PC-9 (cell line): ENCODE data around the gene C1orf159. TPM values are rescaled to one million over a fixed set of nuclear protein-coding genes. Genes with fewer than 3 reads are reported as not detected.

Experiments
- BruUV-seq: library from RNA; stranded (reverse); fragments of 400-500 nt; replicated peaks from 2 replicates; lab custom pipeline; 2021; lab: Mats Ljungman, UMichigan
- CTCF ChIA-PET: fragments of 300-600 bp; sonication (Branson Sonifier 250); formaldehyde crosslinking; loops from one replicate; lab custom pipeline; 2022; ENCODE audit warnings: antibody characterized with exemption; lab: Charles Lee
- POLR2A ChIA-PET: fragments of 300-600 bp; sonication (Branson Sonifier 250); formaldehyde crosslinking; loops from one replicate; lab custom pipeline; 2022; ENCODE audit warnings: antibody characterized with exemption; ENCODE audit not compliant: unreplicated experiment; lab: Charles Lee
- DNase-seq, 2 experiments: peaks; one replicate each; pipeline versions ENCODE4 v3.0.0 to v3.0.0-alpha.2; 2015 to 2022; ENCODE audit warnings: mixed read lengths in 1 of 2
- H2AFZ ChIP-seq: fragments of 200-600 bp; sonication (generic); 2 replicates; pipeline ENCODE4 v1.8.1; 2017; ENCODE audit warnings: antibody characterized with exemption
- H3F3A ChIP-seq: fragments of 200-600 bp; sonication (generic); 2 replicates; pipeline ENCODE4 v1.8.1; 2017; ENCODE audit warnings: antibody characterized with exemption, mild to moderate bottlenecking, low read depth; ENCODE audit not compliant: insufficient read depth
- H3K27ac ChIP-seq: fragments of 200-600 bp; sonication (generic); 2 replicates; pipeline ENCODE4 v1.6.1; 2016; ENCODE audit warnings: mixed run types
- H3K27me3 ChIP-seq: fragments of 200-600 bp; sonication (generic); 2 replicates; pipeline ENCODE4 v1.6.1; 2016; ENCODE audit warnings: low read depth, mixed run types; ENCODE audit not compliant: insufficient read depth
- H3K36me3 ChIP-seq: fragments of 200-600 bp; sonication (generic); 2 replicates; pipeline ENCODE4 v1.6.1; 2016; ENCODE audit warnings: low read depth, mixed run types
- H3K4me1 ChIP-seq: fragments of 200-600 bp; sonication (generic); replicated peaks from 2 replicates; pipeline ENCODE4 v1.6.1; 2016; ENCODE audit warnings: mixed run types; ENCODE audit not compliant: insufficient read depth
- H3K4me2 ChIP-seq: fragments of 200-600 bp; sonication (generic); 2 replicates; pipeline ENCODE4 v1.6.1; 2017; ENCODE audit warnings: mixed run types
- H3K4me3 ChIP-seq: fragments of 200-600 bp; sonication (generic); 2 replicates; pipeline ENCODE4 v1.6.1; 2016; ENCODE audit warnings: mixed run types
- H3K79me2 ChIP-seq: fragments of 200-600 bp; sonication (generic); 2 replicates; pipeline ENCODE4 v1.6.1; 2017; ENCODE audit warnings: low read depth, mixed run types
- H3K9me2 ChIP-seq: fragments of 200-600 bp; sonication (generic); 2 replicates; pipeline ENCODE4 v1.8.1; 2017; ENCODE audit warnings: mild to moderate bottlenecking; ENCODE audit not compliant: insufficient read depth
- H3K9me3 ChIP-seq: fragments of 200-600 bp; sonication (generic); 2 replicates; pipeline ENCODE4 v1.8.1; 2016; ENCODE audit warnings: low read depth; ENCODE audit not compliant: insufficient read depth
- H4K20me1 ChIP-seq: fragments of 200-600 bp; sonication (generic); 2 replicates; pipeline ENCODE4 v1.8.1; 2017; ENCODE audit not compliant: insufficient read depth
- CTCF ChIP-seq: fragments of 200-600 bp; sonication (generic); conservative IDR thresholded peaks from 2 replicates; pipeline ENCODE4 v1.6.1; 2017; ENCODE audit warnings: mixed run types, antibody characterized with exemption, mild to moderate bottlenecking, moderate library complexity
- EZH2 ChIP-seq: fragments of 200-600 bp; sonication (generic); IDR thresholded peaks from 2 replicates; pipeline ENCODE4 v1.8.0; 2017; ENCODE audit warnings: antibody characterized with exemption, low read depth
- intact Hi-C: fragments of 100-400 bp; cut with micrococcal nuclease; formaldehyde crosslinking; loops from one replicate; pipeline ENCODE4 v1.10.0; 2022; ENCODE audit not compliant: unreplicated experiment
- total RNA-seq: library from RNA; stranded (reverse); gene quantifications from 2 replicates; pipeline ENCODE4 v1.2.3, GENCODE V29; 2021

Gene C1orf159
- total RNA-seq, 1 experiment from 2014 or later, result 31.1 TPM

DNA sequence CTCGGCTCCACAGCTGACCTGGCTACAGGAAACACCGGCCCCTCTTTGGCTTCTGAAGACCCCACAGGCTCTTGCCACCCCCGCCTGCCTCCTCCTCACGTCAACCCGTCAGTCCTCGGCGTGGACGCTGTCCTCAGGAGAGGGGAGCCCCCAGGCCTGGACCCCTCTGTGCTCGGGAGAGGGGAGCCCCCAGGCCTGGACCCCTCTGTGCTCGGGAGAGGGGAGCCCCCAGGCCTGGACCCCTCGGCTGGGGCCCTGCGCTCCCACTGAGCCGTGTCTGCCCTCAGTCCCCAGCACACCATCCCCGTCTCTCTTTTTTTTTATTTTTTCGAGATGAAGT, 26.0 kb upstream of the C1orf159 start:
- Histone ChIP-seq H3F3A (no peaks in the 10 kb centered on the region; the same call in 1 of the 2 replicates), H3K9me2 (no peaks in the 10 kb centered on the region), H3K79me2 (no peaks in the 10 kb centered on the region), H3K4me2 (no peak overlapping the region), H2AFZ (no peak overlapping the region), H3K27ac (no peak overlapping the region), H3K9me3 (no peaks in the 10 kb centered on the region), H3K36me3 (no peaks in the 10 kb centered on the region), H3K4me1 (peaks cover 16% of the 10 kb centered on the region), H4K20me1 (no peaks in the 10 kb centered on the region), H3K4me3 (no peak overlapping the region), H3K27me3 (no peaks in the 10 kb centered on the region)
- ChIA-PET CTCF (no interaction called here), POLR2A (no interaction called here)
- intact Hi-C loops, result no loop called here
- no peak for TF ChIP-seq CTCF
- TF ChIP-seq EZH2, result no peak
- no peak for DNase-seq
- no TSS peak for BruUV-seq

DNA sequence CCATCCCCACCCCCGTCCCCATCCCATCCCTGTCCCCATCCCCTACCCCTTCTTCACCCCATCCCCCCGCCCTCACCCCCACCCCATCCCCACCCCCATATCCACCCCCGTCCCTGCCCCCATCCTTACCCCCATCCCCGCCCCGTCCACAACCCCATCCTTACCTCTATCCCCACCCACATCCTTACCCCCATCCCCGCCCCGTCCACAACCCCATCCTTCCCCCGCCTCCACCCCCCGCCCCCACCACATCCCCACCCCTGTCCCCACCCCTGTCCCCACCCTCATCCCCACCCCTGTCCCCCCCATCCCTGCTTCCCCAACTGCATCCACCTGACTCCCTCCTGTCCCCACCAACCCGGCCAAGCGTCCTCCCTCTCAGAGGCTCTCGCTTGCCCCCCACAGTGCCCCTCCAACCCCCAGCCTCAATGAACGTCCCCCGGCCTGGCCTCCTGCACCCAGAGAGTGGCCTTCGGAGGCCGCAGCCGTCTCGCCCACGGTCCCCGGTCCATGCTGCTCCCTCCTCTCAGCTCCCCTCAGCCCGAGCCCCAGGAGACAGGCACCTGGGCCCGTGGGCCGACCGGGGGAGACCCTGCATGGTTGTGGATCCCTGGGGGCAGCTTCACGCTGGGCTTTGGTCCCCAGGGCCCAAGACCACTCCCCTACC, 25.5 kb upstream of the C1orf159 start:
- Histone ChIP-seq H2AFZ (no peak overlapping the region), H3K4me2 (no peak overlapping the region), H3F3A (peaks cover 3% of the 10 kb centered on the region; the same call in 1 of the 2 replicates), H3K4me1 (peaks cover 21% of the 10 kb centered on the region), H3K79me2 (no peaks in the 10 kb centered on the region), H3K27me3 (no peaks in the 10 kb centered on the region), H4K20me1 (no peaks in the 10 kb centered on the region), H3K4me3 (no peak overlapping the region), H3K9me2 (no peaks in the 10 kb centered on the region), H3K36me3 (no peaks in the 10 kb centered on the region), H3K9me3 (no peaks in the 10 kb centered on the region), H3K27ac (no peak overlapping the region)
- ChIA-PET POLR2A (no interaction called here), CTCF (no interaction called here)
- no peak for DNase-seq
- no TSS peak for BruUV-seq
- TF ChIP-seq CTCF, result no peak
- TF ChIP-seq EZH2, result no peak
- intact Hi-C loops, result no loop called here

- no peak overlapping the region for H2AFZ ChIP-seq
- TF ChIP-seq EZH2 (no peak), CTCF (no peak)
- ChIA-PET POLR2A (no interaction called here), CTCF (no interaction called here)
- H3K4me2 ChIP-seq, result no peak overlapping the region
- no peak overlapping the region for H3K27ac ChIP-seq
- no peaks in the 10 kb centered on the region for H3K27me3 ChIP-seq
- H3K4me1 ChIP-seq, result peaks cover 25% of the 10 kb centered on the region
- intact Hi-C loops, result no loop called here
- H4K20me1 ChIP-seq, result no peaks in the 10 kb centered on the region
- DNase-seq, result no peak
- H3K4me3 ChIP-seq, result no peak overlapping the region
- H3K79me2 ChIP-seq, result no peaks in the 10 kb centered on the region
- H3K9me2 ChIP-seq, result no peaks in the 10 kb centered on the region
- H3F3A ChIP-seq, result peaks cover 10% of the 10 kb centered on the region; the same call in 1 of the 2 replicates
- no peaks in the 10 kb centered on the region for H3K36me3 ChIP-seq
- BruUV-seq, result no TSS peak
- no peaks in the 10 kb centered on the region for H3K9me3 ChIP-seq
These were observed 24.8 kb upstream of the C1orf159 start for GRCh38 chr1:1140673-1141072.
